ENCODE measurements around the gene LRRC7.

- TF ChIP-seq POLR2A (IDR thresholded peaks at IDR 0.05) (no peak), CTCF (IDR thresholded peaks at IDR 0.05) (no peak)
Observed at GRCh38 chr1:69744381-69744780, 176.7 kb downstream of the LRRC7 start.
